HG03108 (cell line): ENCODE measurements around the gene LMX1B.
"Not testable (repeated sequence)": the region's sequence is repeated elsewhere in the genome, so short reads cannot be mapped to it uniquely, and the experiment has no call there.

Source experiments
- ATAC-seq: cut with Tn5 transposase; IDR thresholded peaks from one replicate; pipeline ENCODE4 v1.9.1; 2021; ENCODE audit warnings: moderate library complexity; ENCODE audit not compliant: unreplicated experiment

Gene LMX1B

DNA sequence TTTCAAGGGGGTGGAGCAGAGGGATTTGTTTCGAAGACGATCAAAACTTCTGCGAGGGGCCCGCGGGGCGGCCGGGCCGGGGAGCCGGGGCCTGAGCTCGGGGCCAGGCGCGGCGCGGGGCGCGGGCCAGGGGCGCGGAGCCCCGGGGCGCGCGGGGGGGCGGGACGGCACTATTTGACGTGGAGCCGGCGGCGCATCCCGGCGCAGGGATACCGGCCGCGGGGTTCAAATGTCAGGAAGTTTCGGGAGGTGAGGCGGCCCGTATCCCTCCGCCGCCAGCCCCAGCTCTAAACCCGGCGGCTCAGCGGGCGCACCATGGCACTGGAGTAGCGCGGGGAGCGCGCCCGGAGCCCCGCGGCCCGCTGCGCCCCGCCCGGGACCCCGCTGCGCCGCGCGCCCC, at the start of gene LMX1B:
Gene LMX1B, plus strand, starts transcription at position 278 of the 400 bp plus-strand sequence. CDS start 522 bp downstream, outside the sequence.
- ATAC-seq: no peak

DNA sequence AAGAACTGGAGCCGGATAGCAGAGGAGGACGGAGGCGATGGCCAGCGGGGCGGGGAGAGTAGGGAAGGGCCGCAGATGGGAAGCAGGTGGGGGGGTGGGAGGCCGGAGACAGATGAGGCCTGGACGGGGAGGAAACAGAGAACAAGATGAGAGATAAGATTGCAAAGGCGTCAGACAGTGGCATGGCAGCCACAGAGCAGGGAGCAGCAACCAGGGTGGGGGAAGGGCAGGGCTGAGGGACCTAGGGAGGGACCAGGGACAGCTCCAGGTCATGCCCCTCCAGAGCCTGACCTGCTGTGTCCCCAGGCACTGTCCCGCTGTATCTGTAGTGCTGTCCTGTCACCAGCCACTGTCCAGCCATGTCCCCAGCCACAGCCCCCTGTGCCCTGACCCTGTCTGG, 49.6 kb upstream of the LMX1B start:
- no peak for ATAC-seq

DNA sequence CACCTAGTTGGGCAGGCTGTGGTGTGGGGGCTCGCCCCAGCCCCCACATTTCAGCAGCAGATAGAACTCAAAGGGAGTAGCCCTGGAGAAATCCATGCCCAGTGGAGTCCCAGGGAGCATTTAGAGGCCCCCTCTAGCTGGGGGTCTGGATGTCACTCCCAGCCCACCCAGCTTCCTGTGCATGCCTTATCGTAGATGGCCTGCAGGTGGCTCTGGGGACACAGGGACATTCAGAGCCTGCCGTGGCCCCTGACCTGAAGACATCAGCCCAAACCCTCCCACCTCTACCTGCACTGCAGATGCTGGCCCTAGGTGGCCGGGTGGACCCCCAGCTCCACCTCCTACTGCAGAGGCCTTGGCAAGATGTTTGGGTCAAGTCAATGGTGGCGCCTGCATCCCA, 49.0 kb upstream of the LMX1B start:
- no peak for ATAC-seq

DNA sequence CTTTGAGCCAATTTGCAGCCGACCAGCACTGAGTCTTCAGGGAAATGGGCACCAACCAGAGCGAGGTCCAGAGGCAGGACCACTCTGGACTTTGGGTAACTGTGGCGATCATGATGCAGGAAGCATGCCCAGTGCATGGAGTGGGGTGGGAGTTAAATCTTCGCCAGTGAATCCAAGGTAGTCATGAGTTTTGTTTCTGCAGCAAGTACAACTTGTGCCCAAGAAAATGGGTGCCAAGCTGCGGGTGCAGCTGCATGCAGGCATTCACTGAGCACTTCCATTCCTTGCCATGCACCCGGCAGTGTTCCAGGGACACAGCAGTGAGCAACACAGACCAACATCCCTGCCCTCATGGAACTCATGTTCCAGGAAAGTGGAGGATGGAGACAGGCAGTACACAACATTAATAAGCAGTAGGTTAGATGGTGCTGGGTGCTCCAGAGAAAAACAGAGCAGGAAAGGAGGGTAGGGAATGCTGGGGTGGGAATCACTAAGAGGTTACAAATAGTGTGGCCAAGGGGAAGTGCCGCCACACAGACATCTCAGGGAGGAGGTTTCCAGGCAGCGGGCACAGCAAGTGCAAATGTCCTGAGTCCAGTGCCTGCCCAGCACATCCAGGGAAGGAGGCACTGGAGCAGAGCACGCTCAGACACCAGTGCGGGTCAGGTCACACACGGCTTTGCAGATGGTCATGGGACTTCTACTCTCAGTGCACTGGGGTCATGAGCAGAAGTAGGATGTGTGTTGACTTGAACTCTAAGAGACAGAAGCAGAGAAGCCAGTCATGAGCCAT, 48.2 kb upstream of the LMX1B start:
- ATAC-seq: no peak

DNA sequence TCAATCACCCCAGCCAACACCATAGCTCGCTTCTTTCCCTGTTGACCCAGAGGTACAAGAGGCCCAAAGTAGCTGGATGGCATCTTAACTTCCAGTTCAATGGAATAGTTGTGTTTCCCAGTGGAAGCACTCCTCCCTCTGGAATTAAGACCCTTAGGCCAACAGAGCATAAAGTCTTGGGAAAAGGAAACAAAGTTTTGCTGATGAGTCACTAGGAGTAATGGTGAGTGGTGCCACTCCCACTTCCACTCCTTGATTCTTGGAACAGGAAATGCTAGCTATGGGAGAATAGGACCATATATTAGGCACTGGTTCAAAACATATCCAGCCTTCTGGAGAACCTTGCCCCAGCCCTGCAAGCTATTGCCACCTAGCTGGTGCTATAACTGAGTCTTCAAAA, 44.7 kb upstream of the LMX1B start:
- no peak for ATAC-seq

DNA sequence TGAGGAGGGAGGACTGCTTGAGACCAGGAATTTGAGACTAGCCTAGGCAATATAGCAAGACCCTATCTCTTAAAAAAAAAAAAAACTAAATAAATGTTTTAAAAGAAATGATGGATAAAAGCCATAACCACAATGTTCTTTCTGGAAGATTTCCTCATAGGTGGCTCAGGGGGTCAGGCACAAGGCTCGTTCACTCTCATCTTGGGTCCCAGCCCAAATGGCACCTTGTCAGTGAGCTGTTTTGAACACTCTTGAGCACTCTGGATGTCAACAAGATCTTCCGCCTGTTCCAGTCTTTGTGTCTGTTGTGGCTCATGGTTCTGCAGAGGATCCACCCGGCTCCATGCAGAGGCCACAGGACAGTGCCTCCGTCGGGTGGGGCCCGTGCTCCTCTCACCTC, 35.7 kb upstream of the LMX1B start:
- ATAC-seq: no peak

DNA sequence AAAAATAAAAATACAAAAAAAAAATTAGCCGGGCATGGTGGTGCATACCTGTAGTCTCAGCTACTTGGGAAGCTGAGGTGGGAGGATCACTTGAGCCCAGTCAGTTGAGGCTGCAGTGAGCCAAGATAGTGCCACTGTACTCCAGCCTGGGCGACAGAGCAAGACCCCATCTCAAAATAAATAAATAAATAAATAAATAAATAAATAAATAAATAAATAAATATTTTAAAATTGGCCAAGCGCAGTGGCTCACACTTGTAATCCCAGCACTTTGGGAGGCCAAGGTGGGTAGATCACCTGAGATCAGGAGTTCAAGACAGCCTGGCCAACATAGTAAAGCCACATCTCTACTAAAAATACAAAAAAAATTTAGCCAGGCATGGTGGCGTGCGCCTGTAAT, 33.4 kb upstream of the LMX1B start:
- not testable (repeated sequence) for ATAC-seq

DNA sequence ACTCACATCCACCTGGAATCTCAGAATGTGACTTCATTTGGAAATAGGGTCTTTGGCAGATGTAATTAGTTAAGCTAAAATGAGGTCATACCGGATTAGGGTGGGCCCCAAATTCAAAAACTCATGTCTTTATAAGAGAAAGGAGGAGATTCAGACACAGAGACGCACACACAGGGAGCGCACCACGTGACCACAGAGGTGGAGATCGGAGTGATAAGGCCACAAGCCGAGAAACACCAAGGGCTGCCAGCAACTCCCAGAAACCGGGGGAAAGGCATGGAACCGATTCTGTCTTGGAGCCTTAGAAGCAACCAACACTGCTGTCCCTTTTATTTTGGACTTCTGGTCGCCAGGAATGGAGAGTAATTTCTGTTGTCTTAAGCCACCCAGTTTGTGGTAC, 31.8 kb upstream of the LMX1B start:
- ATAC-seq: no peak

DNA sequence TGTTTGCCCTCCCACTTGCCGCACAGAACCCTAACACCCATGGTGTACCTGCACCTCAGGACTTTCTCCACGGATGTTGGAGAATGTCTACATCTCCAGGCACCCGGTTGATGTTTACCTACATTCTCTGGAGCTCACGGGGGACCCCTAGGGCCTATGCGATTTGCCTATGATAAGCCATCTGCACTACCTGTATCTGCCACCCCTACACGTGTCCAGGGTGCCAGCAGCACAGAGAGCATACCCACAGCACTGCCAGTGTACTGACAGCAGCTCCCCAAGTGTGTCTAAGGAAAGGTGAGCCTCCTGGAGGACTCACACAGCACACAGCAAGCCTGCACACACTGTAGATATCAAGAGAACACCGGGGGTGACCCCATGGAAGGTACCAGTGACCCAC, 31.3 kb upstream of the LMX1B start:
- no peak for ATAC-seq

DNA sequence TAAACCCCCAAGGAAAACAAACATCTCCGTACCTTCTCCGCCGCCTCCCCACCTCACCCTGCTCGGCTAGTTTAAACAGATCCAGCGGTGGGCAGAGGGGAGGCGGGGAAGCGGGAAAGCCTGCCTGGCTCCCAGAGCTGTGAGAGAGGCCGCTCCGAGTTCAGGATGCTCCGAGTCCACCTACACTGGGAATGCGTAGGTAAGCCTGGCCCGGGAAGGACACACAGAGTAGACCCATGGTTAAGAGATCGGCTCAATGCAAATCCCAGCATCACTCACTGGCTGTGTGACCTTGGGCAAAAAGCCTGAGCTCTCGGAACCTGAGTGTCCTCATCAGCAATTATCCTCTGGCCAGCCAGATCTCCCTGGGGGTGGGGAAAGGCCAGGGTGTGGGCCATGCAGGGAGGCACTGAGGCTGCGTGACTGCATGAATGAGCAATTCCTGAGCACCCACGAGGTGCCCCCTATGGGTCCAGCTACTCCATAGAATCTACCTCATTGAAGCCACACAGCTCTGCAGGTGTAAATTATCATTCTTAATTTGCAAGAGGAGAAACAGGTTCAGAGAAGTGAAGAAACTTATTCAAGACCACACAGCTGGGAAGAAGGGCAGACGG, 30.5 kb upstream of the LMX1B start:
- ATAC-seq: no peak

DNA sequence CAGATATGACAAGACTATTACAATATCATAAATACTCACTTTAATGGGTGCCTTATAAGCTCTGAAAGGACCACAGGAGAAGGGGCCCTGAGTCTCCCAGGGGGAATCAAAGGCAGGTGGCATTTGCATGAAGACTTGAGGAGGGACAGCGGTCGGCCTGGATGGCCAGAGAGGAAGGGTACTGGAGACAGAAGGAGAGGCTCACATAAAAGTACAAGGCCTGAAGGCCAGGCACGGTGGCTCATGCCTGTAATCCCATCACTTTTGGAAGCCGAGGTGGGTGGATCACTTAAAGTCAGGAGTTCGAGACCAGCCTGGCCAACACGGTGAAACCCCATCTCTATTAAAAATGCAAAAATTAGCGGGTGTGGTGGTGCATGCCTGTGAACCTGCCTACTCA, 29.1 kb upstream of the LMX1B start:
- ATAC-seq: no peak

DNA sequence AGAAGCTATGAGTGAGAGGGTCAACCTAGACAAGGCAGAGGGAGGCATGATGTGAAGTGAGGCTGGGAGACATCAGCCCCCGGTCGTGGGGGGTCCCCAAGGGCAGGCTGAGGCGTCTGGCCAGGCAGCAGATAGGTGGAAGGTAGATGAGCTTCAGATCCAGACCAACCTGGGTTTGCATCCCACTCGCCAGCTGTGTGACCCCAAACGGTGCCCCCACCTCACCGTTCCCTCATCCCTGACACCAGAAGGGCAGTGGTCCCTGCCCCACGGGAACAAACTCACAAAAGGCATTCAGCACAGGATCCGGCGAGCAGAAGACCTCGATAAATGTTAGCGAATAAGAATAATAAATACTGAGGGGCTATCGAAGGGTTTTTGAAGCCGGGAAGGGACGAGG, 27.5 kb upstream of the LMX1B start:
- ATAC-seq: no peak

DNA sequence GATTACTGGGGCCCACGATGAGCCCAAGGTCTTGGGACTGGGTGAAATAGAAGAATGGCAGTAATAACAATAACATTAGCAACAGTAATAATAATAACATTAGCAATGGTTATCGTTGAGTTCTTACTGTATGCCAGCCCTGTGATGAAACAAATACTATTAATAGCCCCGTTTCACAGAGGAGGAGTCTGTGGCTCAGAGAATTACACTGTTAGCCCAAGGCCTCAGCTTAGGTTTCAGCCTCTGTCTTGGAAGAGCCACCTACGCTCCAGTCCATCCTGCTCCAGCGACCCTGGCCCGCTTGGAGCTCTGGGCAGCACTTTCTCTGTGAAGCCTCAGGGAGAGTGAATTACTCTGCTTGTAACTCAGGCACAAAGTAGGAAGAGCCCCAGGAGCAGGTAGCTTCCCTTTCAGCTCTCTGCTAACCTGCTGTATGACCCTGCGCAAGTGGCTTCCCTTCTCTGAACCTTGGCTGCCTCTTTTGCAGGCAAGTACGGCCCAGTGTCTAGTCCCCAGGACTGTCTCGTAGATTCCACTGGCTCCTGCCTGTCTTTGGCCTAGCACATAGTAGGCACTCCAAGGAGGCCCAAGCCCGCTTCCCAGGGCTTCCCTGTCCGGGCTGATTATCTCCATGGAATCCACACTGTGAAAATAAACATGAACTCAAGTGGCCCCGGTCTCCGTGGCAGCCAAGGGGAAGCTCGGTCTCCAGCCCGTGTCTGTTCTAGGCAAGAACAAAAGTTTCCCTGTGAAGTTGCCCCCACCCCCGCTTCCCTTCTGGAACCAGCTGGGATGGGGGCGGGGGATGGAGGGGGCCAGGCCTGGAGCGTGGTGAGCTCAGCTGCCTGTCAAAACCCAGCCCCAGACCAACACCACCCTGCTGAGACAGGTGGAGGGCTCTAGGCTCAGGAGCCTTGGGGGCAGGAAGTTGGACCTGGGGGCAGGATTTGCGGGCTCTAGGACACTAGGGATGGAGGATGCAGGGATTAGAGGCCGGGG, 26.2 kb upstream of the LMX1B start:
- ATAC-seq: no peak

DNA sequence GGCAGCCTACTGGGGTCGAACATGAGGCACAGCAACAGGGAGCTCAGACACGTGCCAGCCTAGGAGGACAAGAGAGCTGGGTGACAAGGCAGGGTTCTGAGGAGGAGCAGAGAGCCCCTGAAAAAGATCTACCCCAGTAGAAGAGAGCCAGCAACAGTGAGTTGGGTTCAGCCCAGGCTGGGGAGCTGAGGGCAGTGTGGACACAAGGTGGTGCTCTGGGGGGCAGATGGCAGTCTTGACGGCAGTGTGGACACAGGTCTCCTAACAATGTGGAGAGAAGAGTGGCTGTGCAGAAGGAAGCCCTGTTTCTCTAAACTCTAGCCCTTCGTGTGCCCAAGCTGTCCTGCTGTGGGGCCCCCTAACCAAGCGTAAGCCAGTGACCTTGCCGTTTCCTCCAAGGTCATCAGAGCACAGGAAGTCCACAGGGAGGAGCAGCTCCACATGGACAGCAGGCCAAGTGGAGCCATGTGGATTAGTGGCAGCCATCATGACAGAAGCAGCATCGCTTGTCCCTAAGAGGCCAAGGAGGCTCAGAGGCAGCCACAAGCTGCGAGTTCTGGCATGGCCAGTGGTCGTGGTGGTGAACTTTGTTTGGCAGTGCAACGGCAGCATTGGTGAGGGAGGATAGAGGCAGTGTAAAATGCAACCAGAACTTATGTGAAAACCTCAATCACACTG, 25.1 kb upstream of the LMX1B start:
- no peak for ATAC-seq

DNA sequence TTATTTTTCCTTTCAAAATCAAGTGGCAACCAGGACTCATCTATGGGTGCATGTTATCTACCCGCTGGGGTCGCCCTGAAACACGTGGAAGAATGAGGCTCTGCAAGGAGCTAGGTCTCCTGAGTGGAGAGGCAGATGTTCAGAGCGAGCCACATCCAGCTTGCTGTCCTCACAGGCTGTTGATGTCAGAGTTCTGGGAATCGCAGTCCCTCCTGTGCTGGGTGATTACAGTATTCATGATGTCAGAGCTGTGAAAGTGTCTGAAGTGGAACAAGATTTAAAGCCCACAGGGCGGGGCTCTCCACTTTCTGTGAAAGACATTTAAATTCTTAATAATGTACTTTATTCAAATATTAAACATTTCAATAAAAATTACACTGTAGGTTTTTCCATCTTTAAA, 24.4 kb upstream of the LMX1B start:
- ATAC-seq: no peak

DNA sequence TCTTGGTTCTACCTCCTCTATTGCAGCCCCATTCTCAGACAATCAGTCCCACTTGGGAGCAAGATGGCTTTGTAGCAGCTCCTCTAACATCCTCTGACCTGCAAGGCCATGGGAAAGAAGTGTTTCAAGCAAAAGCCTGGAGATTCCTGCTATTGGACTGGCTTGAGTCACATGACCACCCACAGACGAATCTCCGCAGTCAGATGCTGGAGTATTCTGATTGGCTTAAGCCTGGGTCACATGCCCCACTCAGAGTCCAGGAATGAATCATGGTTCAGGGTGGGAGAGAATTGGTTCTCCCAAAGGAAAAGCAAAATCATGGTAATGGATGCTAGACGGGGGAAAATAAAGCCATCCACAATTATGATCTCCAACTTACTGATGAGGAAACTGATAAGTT, 22.6 kb upstream of the LMX1B start:
- ATAC-seq: no peak

DNA sequence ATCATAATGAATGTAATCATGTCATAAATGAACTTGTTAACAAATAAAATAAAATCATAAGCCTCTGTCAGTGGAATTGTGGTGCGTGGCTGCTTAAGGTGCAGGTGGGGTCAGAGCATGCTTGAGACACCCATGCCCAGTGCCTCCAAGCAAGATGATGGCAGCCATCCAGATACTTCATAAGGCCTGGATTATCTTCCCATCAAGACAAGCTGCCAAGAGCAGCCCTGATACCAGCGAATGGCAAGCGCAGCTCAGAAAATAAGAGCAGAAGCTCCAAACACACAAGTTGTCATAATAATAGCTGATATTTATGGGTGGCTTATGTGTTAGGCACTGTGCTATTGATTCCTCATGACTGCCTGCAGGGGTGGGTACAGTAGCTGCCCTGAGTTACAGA, 21.8 kb upstream of the LMX1B start:
- ATAC-seq: no peak

DNA sequence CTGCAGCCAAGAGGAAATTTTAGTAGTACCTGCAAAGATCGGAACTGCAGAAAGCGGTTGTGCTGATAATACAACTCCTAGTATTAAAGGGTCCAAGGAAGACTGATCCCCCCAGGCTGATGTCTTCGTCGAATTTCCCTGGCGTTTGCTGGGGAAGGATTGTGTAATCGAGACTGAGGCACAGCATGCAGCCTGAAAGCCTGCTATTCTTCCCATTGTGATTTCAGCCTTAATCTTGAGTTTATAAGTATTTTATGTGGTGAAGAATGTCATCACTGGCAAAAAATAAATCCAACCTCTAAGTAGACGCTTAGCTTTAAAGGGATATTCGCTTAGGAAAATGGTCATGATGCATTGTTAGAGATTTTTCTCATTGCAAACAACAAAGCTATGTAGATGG, 21.3 kb upstream of the LMX1B start:
- no peak for ATAC-seq

DNA sequence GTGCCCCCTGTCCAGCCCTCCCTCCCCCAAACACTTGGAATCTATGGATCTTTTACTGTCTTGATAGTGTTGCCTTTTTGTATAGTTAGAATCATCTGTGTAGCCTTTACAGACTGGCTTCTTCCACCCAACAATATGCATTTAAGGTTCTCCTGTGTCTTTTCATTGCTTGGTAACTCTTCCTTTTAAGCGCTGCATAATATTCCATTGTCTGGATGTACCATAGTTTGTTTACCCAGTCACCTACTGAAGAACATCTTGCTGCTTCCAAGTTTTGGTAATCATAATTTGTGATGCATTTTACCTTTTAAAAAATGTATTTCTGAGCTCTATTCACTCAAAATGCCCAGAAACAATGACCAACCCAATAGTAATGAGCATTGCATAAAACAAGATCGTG, 17.7 kb upstream of the LMX1B start:
- no peak for ATAC-seq

DNA sequence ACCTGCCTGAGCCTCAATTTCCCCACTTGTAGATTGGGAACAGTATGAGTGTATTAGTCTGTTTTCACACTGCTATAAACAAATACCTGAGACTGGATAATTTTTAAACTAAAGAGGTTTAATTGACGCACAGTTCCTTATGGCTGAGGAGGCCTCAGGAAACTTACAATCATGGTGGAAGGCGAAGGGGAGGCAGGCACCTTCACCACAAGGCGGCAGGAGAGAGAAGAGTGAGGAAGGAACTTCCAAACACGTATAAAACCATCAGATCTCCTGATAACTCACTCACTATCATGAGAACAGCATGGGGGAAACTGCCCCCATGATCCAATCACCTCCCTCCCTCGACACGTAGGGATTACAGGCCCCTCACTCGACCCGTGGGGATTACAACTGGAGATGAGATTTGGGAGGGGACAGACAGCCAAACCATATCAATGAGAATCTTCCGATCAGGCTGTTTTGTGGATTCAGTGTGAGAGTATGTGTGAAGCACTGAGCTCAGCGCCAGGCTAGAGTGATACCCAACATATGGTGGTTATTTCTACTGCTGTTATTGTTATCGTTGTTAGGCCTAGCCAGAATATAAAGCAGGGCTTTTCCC, 14.6 kb upstream of the LMX1B start:
- no peak for ATAC-seq
